ENCODE results near the gene SLC5A12.

SLC5A12 gene

GRCh38 chr11:26717771-26718170 is 4.1 kb downstream of the SLC5A12 start:
- no peak for DNase-seq

GRCh38 chr11:26715133-26715532 is 6.7 kb downstream of the SLC5A12 start:
- DNase-seq: no peak

- no peak for DNase-seq
Measured at GRCh38 chr11:26712497-26712896, 9.4 kb downstream of the SLC5A12 start.

GRCh38 chr11:26710489-26710888 is 11.4 kb downstream of the SLC5A12 start:
- DNase-seq: no peak

GRCh38 chr11:26708736-26709456 is 13.0 kb downstream of the SLC5A12 start:
- DNase-seq: no peak

DNA sequence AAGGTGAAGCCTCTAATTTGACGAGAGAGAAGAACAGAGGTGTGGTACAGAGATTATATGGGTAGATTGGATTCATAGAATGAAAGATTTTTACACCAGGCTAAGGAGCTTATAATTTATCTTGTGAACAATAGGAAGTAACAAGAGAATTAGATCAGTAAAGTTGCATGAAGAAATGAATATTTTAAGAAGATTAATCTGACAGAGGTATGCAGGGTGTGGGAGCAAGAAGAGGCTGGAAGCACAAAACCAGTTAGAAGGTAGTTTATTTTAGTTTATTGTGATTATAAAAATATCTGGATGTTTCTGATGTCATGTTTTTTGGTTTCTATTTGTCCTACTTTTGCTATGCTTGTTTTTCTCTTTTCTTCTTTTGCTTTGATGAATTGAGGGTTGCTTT is 15.7 kb downstream of the SLC5A12 start:
- DNase-seq: no peak

GRCh38 chr11:26704249-26704648 is 17.6 kb downstream of the SLC5A12 start:
- DNase-seq: no peak

- DNase-seq: no peak
Measured at GRCh38 chr11:26703411-26704191, 18.3 kb downstream of the SLC5A12 start.

- DNase-seq: no peak
Measured at GRCh38 chr11:26702406-26702805, 19.5 kb downstream of the SLC5A12 start.

- DNase-seq: no peak
Measured at GRCh38 chr11:26700574-26701235, 21.2 kb downstream of the SLC5A12 start.

- DNase-seq: no peak
Measured at GRCh38 chr11:26698224-26698623, 23.6 kb downstream of the SLC5A12 start.

- no peak for DNase-seq
Measured at GRCh38 chr11:26696330-26696729, 25.5 kb downstream of the SLC5A12 start.

GRCh38 chr11:26688701-26689100 is 33.2 kb downstream of the SLC5A12 start:
- no peak for DNase-seq

- DNase-seq: no peak
Measured at GRCh38 chr11:26687351-26687750, 34.5 kb downstream of the SLC5A12 start.

DNA sequence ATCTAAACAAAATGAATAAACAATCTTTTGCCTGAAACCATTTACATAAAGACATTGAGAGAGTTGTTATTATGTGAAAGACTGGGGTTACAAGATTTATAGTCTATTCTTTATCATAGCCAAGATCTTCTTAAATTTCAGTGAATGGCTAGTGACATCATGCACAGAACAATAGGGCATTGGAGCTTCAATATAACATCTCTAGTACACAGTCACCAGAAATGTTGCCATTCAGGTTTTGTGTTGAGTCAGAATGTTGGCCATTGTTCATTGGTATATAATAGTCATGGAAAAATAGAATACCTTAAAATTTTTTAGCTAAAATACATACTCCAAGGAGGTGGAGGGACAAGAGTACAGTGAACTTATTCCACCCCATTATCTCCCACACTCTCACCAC is 44.3 kb downstream of the SLC5A12 start:
- no peak for DNase-seq

GRCh38 chr11:26676641-26677040 is 45.2 kb downstream of the SLC5A12 start:
- no peak for DNase-seq

DNA sequence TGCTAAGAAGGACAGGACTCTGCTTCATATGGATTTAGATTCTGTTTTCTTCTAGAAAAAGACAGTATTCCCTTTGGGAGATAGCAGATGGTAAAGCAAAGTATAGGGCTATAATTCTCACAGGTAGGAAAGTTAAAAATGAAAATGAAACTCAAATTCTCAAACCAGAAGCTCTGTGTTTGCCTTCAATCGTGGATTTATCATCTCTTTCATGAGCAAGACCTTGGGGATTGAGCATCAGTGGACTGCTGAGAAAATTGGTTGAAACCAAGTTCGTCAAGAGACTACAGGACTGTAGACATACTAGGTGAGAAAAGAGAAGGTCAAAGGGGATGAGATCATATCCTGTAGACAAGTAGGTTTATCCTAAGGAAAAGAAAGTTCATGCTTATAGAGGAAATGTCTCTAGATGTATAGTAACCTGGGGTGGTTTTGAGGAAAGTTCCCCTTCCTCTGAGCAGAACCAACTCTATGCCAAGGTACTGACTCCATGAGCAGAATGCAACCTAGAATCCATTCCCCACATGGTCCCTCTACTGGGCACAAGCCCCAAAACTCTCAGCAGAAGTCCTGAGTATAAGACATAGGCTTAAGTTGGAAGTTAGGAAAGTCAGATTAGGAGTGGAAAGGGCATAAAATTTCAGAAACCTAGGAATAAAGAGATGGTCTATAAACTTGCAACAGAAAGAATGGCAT is 46.5 kb downstream of the SLC5A12 start:
- no peak for DNase-seq

DNA sequence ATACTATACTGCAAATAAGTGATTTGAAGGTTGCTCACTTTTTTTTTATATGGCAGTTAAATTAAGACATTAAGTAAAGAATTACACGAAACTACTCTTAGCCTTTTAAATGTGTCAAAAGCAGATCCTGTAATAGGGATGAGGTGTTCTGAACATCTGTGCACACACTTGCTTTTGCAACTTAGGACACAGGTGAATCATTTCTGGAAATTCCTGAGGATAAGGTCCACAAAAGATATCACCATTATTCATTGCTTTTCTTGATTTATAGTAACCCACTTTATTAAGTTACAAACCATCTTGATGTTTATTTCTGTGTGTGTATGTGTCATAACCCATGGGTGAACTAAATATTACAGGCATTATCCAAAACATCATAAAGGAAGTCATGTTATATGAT is 55.9 kb downstream of the SLC5A12 start:
- no peak for DNase-seq

DNA sequence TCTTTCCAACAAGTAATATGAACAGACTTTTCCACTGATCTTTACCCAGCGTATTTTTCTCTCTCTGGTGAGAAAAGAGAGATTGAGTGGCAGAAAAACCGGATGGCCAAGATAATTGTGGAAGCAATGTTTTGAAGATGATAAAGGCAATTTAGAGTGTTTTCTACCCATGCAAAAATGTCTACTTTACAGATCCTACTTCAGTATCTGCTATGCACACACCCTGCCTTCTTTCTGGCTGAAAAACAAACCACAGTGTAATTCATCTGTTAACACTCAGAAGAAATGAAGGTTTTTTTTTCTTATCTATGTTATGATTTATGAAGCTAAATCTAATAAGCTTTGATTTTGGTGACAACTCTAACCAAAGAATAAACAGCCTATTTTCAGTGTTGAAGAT is 56.8 kb downstream of the SLC5A12 start:
- no peak for DNase-seq

GRCh38 chr11:26662916-26663315 is 58.9 kb downstream of the SLC5A12 start:
- DNase-seq: no peak

DNA sequence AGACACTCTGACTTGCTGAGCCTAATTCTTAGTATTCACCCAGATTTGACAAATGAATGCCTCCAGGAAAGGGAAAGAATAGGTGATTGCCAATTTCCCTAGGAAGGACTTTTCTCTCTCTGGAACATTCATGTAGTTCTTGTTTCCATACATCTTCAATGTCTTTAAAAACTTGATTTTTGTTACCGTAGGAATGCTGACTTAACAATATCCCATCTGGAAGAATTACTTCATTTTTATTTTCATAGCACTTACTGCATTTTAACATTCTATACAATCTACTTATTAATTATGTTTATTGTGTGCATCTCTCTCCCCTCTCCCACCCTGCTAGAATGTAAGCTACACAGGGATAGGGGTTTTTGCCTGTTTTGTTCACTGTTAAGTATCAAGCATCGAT is 66.6 kb downstream of the SLC5A12 start:
- DNase-seq: no peak

DNA sequence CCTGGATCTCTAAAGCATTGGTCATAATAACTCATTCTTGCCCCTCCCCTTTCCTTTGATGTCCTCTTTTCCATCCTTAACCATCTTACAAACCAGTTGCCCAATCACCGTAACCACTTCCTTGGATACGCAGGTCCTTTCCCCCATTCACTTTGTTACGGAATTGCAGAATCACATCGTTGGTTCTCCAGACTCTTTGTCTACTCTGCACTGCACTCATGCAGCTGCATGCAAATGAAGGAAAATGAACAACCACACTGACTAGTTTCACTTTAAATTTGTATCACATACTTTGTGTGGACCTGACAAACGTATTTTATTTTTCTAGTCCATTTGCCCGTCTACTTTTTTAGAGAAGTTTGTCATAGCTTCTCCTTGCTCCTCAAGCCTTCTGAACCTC is 69.9 kb downstream of the SLC5A12 start:
- DNase-seq: no peak

DNA sequence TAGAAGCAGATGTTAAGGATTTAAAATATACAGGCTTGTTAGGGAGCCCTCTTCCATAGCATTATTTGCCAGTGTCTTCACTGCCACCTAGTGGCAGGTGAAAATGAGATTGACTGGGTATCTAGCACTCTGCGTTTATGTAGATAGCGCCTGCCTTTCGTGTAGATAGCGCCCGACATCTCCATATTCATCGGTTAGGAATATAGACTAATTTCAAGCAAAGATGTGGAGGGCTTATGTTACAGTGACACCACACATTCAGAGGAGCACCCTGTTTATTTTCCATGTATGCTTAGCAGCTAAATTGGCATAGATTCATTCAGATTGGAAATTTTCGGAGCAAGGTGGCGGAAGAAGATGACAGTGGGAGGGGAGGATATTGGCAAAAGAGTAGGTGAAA is 72.0 kb downstream of the SLC5A12 start:
- no peak for DNase-seq

All from cortex of kidney (tissue), 1 donor.